Mammary epithelial cell (primary cell): ENCODE results near the gene TMEM94.

Experiments used
- CTCF ChIP-seq, 2 donors: IDR thresholded peaks in 1 of 2; conservative IDR thresholded peaks in 1 of 2; 2 replicates each; pipeline ENCODE4 v1.5.1; 2011 to 2012; ENCODE audit warnings: inconsistent platforms in 2 of 2, low read length in 2 of 2, mild to moderate bottlenecking in 2 of 2, control low read depth in 1 of 2, low read depth in 1 of 2; ENCODE audit not compliant: insufficient read depth in 1 of 2; ENCODE audit errors: extremely low read depth in 1 of 2
- EZH2 ChIP-seq: IDR thresholded peaks from 2 replicates; pipeline ENCODE4 v1.6.1; 2012; ENCODE audit warnings: low read length, inconsistent platforms, borderline replicate concordance

GRCh38 chr17:75476271-75476671 is 19.8 kb downstream of the TMEM94 start:
- no peak for TF ChIP-seq CTCF (conservative IDR thresholded peaks at IDR 0.05 in 1 of 2, IDR thresholded peaks at IDR 0.05 in 1 of 2; ENCODE audit: extremely low read depth in 1 of 2, insufficient read depth in 1 of 2, low read depth in 1 of 2, low read length in 2 of 2)
- TF ChIP-seq EZH2 = no peak
